Stimulated activated CD8-positive, alpha-beta memory T cell treated with anti-CD3 and anti-CD28 coated beads, Interleukin-12 subunit alpha, Interleukin-12 subunit beta, amount 100 ng/mL, for 4 hours (primary cell): ENCODE results near the gene THSD8.
A peak's percentile ranks its signal among the peaks of the same experiment; 100 is the strongest.
"Not testable (repeated sequence)": the region's sequence is repeated elsewhere in the genome, so short reads cannot be mapped to it uniquely, and the experiment has no call there.

ENCODE experiments used
- DNase-seq: peaks from one replicate; pipeline ENCODE4 v3.0.0-alpha.2; 2020; ENCODE audit warnings: low read depth

THSD8 gene

DNA sequence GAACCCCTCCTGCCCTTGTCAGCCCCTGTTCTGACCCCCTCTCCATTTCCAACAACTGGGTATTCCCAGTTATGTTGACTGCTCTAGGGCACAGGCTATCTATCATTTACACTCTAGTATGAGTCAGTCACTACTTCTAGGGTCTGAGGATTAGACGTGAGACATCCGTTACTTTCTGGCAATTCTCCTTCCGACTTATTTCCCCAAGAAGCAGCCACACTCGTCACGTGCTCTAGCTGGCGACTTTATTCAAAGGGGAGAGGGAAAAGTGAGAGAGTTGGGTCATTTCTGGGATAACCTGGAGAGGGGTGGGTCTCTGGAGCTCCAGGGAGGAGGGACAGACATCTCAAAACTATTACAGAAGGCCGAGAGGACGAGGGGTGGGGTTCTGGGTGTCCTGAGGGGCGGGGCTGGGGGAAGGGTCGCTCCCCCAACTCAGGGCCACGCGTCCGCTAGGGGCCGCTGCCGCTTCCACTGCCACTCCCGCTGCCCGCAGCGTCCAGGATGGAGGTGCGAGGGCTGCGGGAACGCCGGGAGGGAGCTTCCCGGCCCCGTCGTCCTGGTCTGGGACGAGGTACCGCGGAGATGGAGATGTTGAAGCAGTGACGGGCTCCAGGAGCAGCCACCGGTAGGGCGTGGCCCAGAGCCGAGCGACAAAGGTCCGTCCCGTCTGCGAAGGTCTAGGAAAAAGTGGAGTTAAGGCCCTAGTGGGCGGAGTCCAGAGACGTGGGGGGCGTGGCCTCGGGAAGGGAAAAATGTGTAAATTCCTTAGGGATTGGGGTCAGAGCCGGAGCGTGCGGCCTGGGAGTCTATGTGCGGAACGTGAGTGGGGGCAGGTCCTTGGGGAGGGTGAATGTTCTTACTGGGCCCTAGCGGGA is 23.6 kb downstream of the THSD8 start:
- DNase-seq: no peak

DNA sequence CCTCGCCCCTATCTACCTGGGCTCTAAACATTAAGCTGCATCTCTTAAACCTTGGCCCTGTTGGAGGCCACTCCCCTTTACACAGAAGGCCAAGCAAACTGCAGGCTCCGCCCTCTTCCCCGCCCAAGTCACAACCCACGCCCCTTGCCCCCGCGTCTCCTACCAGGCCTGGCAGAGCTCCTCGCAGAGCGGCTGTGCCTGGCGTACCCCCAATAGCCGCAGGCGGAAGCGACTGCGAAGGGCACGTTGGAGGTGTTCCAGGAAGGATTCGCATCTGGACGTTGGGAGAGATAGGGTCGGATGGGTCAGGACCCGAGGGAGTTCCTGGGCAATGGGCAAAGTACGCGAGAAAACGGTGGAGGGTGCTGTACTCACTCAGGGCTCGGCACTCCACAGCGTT is 26.6 kb downstream of the THSD8 start:
- DNase-seq: no peak

DNA sequence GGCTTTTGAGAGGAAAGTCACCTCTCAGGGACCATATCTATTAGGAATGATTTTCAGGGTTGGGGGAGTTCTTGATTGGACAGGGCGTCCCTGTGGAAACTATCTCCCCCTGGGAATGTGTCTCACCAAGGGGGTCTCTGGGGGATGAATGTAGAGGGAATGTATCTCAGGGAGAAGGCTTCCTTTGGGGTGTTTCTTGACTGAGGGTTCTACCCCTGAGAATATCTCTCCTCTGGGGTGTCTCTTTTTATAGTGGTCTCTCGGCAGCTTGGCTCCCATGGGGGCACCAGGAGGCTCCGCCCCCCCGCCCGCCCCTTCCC is 31.5 kb downstream of the THSD8 start:
- DNase-seq: no peak

DNA sequence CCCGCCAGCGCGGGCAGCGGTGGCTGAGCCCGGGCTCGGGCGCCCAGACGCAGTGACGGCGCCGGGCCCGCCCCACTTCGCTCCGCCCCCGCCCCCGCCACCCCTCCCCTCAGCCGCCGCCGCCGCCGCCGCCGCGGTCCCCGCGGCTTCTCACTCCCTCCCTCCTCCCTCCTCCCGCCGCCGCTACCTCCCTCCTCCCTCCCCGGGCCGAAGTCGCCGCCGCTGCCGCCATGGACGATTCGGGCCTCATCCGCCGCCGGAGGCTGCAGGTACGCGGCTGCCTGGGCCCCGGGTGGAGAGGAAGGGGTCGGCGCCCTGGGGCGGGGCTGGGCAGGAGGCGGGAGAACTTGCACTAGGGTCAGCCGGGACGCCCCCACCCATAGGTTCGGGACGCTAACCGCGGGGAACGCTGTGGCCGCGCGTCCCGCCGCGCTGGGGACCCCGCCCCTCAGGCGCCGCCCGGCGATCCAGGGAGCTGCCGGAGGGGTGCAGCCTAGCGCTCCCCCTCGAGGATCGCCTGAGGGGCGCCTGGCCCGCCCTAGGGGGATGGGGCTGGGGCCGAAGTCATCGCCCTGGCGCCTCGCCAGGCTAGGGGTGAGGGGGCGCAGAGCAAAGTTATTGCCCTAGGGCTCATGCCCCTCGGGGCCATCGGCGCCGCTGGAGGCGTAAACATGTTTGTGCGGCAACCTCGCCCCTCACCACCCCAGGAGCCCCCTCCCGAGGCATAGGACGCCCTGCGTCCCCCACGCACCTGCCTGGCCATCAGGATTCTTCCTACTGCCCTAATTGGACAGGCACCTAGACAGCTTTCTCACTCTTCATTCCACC is 32.1 kb downstream of the THSD8 start:
- DNase-seq: peak; percentile 26

DNA sequence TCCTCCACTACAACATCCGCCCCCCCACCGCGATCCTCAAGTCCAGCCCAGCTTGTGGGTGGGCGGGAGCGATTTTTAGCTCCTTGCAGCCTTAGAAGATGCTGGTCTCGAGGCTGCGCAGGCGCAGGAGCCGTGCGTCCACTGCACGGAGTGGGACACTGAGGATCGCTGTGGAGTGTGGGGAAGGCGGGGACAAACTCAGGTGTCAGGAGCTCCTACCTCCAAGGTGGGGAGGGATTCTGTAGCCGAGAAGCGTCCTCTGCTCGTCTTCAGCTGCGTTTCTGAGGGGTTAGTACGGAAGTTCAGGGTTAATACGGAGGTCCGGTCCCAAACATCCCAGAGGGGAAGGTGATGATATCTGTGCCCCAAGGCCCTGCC is 32.7 kb downstream of the THSD8 start, which contains the start of gene RTBDN:
RTBDN (minus strand) TSS at position 14 of the 378 bp plus-strand sequence. CDS start 4,600 bp downstream, outside the sequence.
- no peak for DNase-seq

DNA sequence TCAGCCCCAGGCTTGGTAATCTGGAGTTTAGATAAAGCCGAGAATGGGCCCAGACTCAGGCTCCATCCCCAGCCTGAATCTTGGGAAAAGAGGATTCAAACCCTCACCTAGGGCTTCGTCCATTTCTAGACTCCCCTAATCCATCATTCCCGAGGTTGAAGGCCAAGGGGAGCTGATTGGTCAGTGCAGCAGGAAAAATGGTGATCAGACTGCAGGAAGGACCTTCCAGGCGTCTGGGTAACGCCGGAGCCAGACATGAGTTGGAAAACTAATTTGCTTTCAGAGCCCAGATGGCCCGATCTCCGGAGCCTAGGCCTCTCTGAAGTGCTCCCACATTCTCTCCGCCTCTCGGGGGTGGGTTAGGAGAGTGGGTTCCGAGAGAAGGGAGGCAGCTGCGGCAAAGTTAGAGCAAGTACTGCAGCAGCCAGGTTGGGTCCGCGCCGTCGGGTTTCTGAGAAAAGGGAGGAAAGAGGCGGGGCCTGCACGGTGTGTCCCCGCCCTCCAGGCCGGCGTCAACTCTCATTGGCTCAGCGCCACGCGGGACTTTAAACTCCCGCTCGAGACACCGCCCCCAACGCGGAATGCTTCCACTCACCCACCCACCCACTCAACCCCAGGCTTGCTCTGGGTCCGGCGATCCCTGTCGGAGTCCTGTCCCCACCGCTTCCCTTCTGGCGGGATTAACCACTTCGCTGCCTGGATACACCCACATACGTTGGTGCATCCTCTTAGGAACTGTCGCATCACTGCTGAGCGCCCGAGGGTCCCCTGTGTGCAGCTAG is 33.3 kb downstream of the THSD8 start:
- DNase-seq: no peak

DNA sequence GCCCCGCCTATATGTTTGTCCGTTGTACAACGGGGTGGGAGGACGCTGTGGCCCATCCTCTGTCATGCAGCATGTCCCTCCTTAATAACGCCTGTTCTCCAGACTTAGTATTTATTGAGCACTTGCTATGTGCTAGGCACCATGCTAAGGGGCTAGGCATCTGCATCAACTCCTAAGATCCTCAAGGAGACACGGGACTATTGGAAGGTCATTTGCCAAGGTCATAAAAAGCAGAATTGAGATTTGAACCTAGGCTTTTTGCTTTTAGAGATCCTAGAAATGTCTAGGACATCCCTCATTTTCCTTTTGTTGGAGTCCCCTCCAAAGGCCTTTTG is 34.6 kb downstream of the THSD8 start:
- DNase-seq: no peak

DNA sequence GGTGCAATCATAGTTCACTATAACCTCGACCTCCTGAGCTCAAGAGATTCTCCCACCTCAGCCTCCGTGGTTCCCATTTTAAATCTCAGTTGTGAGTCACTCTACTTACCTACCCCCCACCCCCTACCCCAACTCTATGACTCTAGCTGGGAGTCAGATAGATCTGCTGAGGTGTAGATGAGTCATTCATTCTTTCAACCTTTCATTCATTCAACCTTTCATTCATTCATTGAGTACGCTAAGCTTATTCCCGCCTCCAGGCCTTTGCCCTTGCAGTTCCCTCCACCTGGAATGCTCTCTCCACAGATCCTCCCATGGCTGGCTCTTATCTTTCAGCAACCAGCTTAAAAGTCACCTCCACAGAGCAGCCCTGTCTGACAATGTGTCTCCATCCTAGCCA is 35.4 kb downstream of the THSD8 start:
- no peak for DNase-seq

DNA sequence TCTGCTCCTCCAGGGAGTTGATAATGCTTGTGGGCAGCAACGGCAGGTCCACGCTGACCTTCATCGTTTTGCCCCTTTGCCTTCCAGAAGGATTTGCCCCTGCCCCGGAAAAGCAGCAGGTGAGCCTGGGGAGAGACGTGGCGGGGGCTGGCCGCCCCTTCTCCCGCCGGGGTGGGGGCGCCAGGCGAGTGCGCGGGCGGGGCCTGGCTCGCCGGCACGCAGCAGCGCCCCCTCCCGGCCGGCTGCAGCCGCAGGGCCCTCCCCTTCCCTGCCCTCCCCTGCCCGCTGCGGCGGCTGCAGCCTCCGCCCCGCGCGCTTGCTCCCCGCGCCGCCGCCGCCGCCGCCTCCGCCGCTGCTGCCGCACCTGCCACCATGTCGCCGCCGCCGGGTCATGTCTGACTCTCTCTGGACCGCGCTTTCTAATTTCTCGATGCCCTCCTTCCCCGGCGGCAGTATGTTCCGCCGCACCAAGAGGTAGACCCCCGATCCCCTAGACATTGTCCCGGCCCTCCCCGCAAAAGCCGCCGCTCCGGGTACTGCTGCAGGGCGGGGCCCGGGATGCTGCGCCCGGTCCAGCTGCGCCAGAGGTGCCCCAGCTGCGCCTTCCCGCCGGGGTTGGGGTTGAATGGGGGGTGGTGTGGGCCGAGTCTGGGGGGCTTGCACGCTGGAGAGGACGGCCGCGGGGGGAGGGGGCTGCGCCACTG is 36.5 kb downstream of the THSD8 start, which contains the start of gene MAST1:
MAST1 (plus strand) TSS at position 334 of the 704 bp plus-strand sequence; CDS start at position 392, 58 bp downstream.
- DNase-seq: no peak

DNA sequence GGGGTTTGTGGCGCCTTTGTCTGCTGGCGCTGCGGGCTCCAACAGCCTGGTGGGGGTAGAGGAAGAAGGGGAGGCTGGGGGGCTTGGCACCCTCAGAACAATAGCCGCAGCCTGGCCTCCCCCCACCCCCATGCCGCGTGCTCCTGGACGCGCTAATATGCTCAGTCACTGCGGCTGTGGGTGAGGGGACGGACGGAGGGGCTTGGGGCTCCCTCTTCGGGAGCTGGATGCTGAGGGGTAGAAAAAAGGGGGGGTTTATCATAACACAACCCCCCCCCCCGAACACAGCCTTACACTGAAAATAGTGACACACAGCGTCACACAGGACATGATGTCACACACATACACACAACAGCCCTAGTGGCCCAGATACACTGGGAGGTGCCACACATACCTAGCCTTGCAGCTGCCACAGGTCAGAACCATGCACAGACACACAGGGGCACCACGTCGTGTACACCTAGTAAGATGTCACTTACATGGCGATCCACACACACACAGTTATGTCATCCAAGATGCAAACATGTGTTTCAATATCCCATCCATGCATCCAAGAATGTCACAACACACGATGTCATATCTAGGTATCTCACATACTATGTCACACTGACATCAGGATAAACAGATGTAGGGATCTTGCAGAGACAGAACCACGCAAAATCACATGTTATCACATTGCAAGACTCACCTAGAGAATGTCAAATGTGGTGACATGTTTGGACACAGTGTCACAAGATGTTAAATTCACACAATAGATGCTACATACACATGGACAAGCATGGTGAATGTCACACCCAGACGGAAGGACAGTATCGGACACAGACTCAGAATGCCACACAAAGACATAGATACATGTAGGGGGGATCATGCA is 37.3 kb downstream of the THSD8 start:
- no peak for DNase-seq

DNA sequence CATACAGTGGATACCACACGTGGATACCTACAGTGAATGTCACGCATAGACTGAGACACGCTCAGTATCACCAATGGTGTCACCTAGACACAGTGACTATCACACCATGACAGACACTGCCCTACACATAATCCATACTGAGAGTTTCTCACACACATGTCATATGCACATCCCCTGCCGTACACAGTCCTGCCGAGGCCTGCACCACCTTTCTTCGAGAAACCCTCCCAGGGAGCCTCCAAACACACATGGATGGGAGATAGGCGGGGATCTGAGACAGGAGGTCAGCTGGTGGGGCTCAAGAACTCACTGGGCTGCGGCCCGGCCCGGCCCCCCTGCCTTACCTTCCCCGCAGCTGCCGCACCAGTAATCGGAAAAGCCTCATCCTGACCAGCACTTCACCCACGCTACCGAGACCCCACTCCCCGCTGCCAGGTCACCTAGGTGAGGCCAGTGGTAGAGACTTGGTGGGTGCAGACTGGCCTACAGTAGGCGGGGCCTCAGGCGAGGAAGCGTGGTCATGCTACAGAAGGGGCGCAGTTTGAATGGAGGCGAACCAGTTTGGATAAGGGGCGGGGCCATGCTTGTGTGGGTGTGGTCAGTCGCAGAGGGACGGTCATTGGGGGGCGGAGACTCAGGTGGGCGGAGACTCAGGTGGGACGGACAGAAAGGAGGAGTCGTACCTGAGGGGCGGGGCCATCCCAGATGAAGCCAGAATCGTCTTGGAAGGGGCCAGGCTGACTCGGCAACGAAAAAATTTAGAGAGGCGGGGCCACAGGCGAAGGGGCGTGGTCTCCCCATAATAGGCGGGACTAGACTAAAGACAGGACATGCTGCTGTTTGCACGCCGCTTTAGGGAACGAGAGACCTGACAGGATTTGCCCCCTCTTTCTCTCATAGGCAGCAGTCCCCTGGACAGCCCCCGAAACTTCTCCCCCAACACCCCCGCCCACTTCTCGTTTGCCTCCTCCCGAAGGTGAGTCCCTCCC is 38.5 kb downstream of the THSD8 start:
- DNase-seq: no peak

DNA sequence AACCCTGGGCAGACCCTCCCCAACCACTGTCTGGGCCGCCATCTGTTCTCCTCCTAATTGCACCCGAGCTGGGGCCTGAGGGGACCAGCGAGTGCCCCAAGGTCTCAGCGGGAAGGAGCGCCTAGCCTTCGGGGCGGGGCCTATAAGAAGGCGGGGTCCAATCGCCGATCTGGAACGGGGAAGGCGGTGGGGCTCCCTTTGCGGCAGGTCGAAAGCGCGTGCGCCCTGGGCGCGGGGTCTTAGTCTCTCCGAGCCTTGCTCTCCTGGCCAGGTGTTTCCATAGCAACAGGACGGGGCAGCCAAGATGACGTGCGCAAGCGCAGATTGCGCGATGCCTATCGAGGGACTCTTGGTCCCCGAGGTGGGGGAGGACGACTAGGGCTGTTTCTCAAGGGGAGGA is 39.2 kb downstream of the THSD8 start:
- no peak for DNase-seq

DNA sequence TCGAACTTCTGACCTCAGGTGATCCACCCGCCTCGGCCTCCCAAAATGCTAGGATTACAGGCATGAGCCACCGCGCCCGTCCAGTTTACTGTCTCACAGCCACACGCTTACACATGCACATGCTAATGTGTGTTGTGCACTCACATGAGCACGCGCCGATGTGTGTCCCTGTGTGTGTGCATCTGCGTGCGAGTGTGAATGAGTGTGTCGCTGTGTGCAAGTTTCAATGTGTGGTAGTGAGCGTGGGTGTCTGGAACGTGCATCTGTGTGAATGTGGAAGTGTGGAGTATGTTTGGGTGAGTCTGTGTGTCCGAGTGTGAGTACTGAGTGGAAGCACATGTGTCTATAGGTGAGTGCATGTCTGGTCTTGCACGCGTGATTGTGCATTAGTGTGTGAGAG is 40.6 kb downstream of the THSD8 start:
- DNase-seq: no peak

DNA sequence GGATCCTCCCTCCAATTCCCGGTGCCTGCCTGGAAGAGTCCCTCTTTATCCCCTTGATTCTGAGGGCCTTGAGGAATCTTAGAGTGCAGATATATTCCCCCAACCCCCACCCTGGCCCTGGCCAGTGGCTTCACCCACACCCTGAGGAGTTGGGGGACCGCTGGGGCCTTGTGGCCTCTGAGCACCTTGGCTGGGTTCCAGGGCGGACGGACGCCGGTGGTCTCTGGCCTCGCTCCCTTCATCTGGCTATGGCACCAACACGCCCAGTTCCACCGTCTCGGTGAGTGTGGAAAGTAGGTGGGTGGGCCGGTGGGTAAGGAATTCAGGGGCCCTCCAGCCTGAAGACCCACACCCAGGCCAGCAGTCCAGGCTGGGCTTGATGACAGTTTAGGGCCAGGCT is 41.5 kb downstream of the THSD8 start:
- no peak for DNase-seq

DNA sequence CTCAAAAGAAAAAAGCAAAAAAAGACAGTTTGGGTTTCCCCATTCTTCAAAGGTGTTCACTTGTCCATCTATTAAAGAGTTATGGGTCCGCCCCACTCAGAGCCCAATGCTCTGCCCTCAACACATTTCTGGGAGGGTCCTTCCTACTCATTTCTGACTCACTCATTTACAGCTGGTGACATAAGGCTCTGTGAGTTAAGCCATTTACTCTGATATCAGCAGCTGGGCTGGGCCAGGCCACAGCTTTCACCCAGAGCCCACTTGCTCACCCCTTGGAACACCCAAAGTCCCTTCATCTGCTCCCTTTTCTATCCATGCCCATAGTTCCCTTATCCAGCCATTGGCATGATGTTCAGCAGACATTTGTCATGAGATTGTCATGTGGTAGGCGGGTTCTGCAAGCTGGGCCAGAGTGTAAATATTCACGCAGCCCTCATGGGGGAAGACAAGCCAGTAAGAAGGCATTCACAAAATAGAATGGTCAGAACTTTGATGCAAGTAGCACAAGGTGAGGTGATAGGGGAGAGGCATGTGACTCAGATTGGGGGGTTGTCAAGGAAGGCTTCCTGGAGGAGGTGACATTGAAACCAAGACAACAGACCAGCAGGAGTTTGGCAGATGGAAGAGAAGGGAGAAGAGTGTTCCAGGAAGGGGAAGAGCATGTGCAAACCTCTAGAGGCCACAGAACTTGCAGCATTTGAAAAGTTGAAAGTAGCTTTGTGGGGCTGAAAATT is 42.3 kb downstream of the THSD8 start:
- no peak for DNase-seq

DNA sequence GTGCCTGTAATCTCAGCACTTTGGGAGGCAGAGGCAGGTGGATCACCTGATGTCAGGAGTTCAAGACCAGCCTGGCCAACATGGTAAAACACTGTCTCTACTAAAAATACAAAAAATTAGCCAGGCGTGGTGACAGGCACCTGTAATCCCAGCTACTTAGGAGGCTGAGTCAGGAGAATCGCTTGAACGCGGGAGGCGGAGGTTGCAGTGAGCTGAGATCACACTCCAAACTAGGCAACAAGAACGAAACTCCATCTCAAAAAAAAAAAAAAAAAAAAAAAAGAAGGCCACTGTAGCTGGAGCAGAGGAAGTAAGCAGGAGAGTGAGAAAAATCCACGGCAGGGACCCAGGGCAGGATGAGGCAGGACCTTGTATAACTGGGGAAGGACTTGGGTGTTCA is 44.7 kb downstream of the THSD8 start:
- DNase-seq: not testable (repeated sequence)

DNA sequence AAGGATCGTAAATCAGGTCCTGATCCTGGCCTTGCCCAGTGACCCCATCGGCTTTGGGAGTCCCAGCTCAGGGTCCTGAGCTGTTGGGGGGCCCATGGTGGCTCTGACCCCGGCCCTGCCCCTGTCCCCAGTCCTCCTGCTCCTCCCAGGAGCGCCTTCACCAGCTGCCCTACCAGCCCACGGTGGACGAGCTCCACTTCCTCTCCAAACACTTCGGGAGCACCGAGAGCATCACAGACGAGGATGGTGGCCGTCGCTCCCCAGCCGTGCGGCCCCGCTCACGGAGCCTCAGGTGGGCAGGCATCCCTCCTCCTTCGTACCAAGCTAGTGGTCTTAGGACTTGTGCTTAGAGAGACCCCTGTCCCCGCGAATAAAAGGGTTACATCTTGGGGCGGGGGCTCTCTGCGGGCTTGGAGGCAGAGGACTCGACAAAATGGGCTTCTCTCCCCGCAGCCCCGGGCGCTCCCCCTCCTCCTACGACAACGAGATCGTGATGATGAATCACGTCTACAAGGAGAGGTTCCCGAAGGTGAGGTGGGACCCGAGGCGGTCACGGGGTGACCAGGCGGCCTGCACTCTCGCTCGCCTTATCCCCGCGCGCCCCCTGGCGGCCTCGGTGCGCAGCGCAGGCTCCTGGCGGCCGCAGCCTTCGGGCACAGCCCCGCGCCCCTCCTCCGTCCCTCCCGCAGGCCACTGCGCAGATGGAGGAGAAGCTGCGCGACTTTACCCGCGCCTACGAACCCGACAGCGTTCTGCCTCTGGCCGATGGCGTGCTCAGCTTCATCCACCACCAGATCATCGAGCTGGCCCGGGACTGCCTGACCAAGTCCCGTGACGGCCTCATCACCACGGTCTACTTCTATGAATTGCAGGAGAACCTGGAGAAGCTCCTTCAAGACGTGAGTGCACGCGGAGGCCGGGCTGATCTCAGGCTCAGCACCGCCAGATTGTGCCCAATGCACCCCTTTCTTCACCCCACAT is 45.6 kb downstream of the THSD8 start:
- peak; percentile 72 for DNase-seq
